ENCODE data around the gene ADARB1. TPM values are rescaled to one million over a fixed set of nuclear protein-coding genes. Genes with fewer than 3 reads are reported as not detected.

Gene ADARB1
- polyA plus RNA-seq, 1 of the 3 experiments (the other 2 are of a cell fraction) = 7.8 TPM

- Histone ChIP-seq H3K36me3 (replicated peaks in 1 of 2; ENCODE audit: control insufficient read depth in 1 of 2, insufficient read depth in 2 of 2, low read length in 1 of 2) (no peaks in the 10 kb centered on the region), H3K4me3 (ENCODE audit: low read depth in 2 of 2, low read length in 1 of 2) (no peak overlapping the region), H3K27me3 (ENCODE audit: insufficient read depth) (no peaks in the 10 kb centered on the region), H3K27ac (ENCODE audit: low read depth in 2 of 2, low read length in 1 of 2) (no peak overlapping the region), H4K20me1 (ENCODE audit: insufficient read depth) (no peaks in the 10 kb centered on the region), H3K9me2 (no peaks in the 10 kb centered on the region), H3K9me3 (no peaks in the 10 kb centered on the region), H2AFZ (ENCODE audit: low read depth) (no peak overlapping the region), H3K9ac (no peak overlapping the region), H3F3A (replicated peaks; ENCODE audit: insufficient read depth) (no peaks in the 10 kb centered on the region), H3K4me2 (no peak overlapping the region), H3K4me1 (ENCODE audit: control insufficient read depth in 1 of 2, insufficient read depth in 2 of 2, low read depth in 1 of 2, low read length in 1 of 2) (no peaks in the 10 kb centered on the region), H3K79me2 (ENCODE audit: insufficient read depth) (no peaks in the 10 kb centered on the region)
- ChIA-PET POLR2A (no interaction called here), CTCF (interaction anchor here (1.3 to 1.7 kb wide), 2 partner anchors 30 to 94 kb away, joined by 3 to 7 read pairs; no protein-coding TSS in a partner anchor)
- TF ChIP-seq SIN3A (IDR thresholded peaks at IDR 0.05; ENCODE audit: borderline replicate concordance, low read depth, low read length) (no peak), PBX3 (IDR thresholded peaks at IDR 0.05) (no peak), FOXJ3 (CRISPR knock-in tag; IDR thresholded peaks at IDR 0.05) (no peak), RFX5 (IDR thresholded peaks at IDR 0.05; ENCODE audit: low read length) (no peak), CHD2 (IDR thresholded peaks at IDR 0.05; ENCODE audit: low read length, partially characterized antibody) (no peak), MAX (IDR thresholded peaks at IDR 0.05; ENCODE audit: low read depth) (no peak), TAF1 (IDR thresholded peaks at IDR 0.05; ENCODE audit: borderline replicate concordance, low read depth, low read length) (no peak), MEF2A (IDR thresholded peaks at IDR 0.05; ENCODE audit: borderline replicate concordance, low read depth) (no peak), JUND (IDR thresholded peaks at IDR 0.05) (no peak), NRF1 (IDR thresholded peaks at IDR 0.05; ENCODE audit: low read depth, low read length) (no peak), EP300 (IDR thresholded peaks at IDR 0.05; ENCODE audit: borderline replicate concordance in 1 of 2, low read depth in 1 of 2, low read length in 1 of 2) (no peak), ELF1 (IDR thresholded peaks at IDR 0.05) (no peak), YY1 (IDR thresholded peaks at IDR 0.05; ENCODE audit: low read depth) (no peak), GATA2 (CRISPR knock-in tag; IDR thresholded peaks at IDR 0.05) (no peak)
- TF ChIP-seq, protein P1, sequence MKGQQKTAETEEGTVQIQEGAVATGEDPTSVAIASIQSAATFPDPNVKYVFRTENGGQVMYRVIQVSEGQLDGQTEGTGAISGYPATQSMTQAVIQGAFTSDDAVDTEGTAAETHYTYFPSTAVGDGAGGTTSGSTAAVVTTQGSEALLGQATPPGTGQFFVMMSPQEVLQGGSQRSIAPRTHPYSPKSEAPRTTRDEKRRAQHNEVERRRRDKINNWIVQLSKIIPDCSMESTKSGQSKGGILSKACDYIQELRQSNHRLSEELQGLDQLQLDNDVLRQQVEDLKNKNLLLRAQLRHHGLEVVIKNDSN (IDR thresholded peaks at IDR 0.05; ENCODE audit: borderline replicate concordance, low read depth) = no peak
- DNase-seq = no peak
- WGBS (ENCODE audit: low lambda C conversion rate) = 88% methylated on average over 19 of the region's 22 CpGs
These were observed 30.8 kb upstream of the ADARB1 start for GRCh38 chr21:45043541-45044020.

DNA sequence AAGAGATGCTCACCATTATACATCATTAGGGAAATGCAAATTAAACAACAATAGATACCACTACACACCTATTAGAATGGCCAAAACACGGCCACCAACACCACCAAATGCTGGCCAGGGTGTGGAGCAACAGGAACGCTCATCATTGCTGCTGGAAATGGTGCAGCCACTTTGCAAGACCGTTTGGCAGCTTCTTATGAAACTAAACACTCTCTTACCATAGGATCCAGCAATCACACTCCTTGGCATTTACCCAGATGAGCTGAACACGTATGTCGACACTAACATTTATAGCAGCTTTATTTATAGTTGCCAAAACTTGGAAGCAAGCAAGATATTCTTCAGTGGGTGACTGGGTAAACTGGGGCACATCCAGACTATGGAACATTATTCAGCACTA, 28.9 kb upstream of the ADARB1 start:
- no peaks in the 10 kb centered on the region for H3K9me2 ChIP-seq
- no peaks in the 10 kb centered on the region for H3K9me3 ChIP-seq
- POLR2A ChIA-PET = interaction anchor here (1.1 kb wide), 1 partner anchor 44 kb away, joined by 3 read pairs; no protein-coding TSS in a partner anchor
- TF ChIP-seq NRF1 (IDR thresholded peaks at IDR 0.05; ENCODE audit: low read depth, low read length) (no peak), SMC3 (IDR thresholded peaks at IDR 0.05; ENCODE audit: low read depth, low read length) (no peak), EP300 (IDR thresholded peaks at IDR 0.05; ENCODE audit: borderline replicate concordance in 1 of 2, low read depth in 1 of 2, low read length in 1 of 2) (no peak), TCF12 (IDR thresholded peaks at IDR 0.05) (no peak)
- TF ChIP-seq, protein P2, sequence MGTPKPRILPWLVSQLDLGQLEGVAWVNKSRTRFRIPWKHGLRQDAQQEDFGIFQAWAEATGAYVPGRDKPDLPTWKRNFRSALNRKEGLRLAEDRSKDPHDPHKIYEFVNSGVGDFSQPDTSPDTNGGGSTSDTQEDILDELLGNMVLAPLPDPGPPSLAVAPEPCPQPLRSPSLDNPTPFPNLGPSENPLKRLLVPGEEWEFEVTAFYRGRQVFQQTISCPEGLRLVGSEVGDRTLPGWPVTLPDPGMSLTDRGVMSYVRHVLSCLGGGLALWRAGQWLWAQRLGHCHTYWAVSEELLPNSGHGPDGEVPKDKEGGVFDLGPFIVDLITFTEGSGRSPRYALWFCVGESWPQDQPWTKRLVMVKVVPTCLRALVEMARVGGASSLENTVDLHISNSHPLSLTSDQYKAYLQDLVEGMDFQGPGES (IDR thresholded peaks at IDR 0.05; ENCODE audit: low read depth, low read length) = no peak
- WGBS (ENCODE audit: low lambda C conversion rate) = 33% methylated on average over 5 of the region's 5 CpGs
- no peaks in the 10 kb centered on the region for H3K36me3 ChIP-seq (replicated peaks in 1 of 2; ENCODE audit: control insufficient read depth in 1 of 2, insufficient read depth in 2 of 2, low read length in 1 of 2)
- H3K4me1 ChIP-seq (ENCODE audit: control insufficient read depth in 1 of 2, insufficient read depth in 2 of 2, low read depth in 1 of 2, low read length in 1 of 2) = peaks cover 0 to 2% of the 10 kb centered on the region in 2 experiments; a peak in 2 of 4 replicates
- H3K27ac ChIP-seq (ENCODE audit: low read depth in 2 of 2, low read length in 1 of 2) = no peak overlapping the region
- H2AFZ ChIP-seq (ENCODE audit: low read depth) = no peak overlapping the region
- DNase-seq = no peak
- no peak overlapping the region for H3K9ac ChIP-seq
- CTCF ChIA-PET = no interaction called here
- no peaks in the 10 kb centered on the region for H3K27me3 ChIP-seq (ENCODE audit: insufficient read depth)
- H3K4me3 ChIP-seq (ENCODE audit: low read depth in 2 of 2, low read length in 1 of 2) = no peak overlapping the region
- H3K4me2 ChIP-seq = no peak overlapping the region
- H3K79me2 ChIP-seq (ENCODE audit: insufficient read depth) = no peaks in the 10 kb centered on the region
- no peaks in the 10 kb centered on the region for H3F3A ChIP-seq (replicated peaks; ENCODE audit: insufficient read depth)
- no peaks in the 10 kb centered on the region for H4K20me1 ChIP-seq (ENCODE audit: insufficient read depth)
